ENCODE results near the gene CLDN20.
"Not testable (repeated sequence)": the region's sequence is repeated elsewhere in the genome, so short reads cannot be mapped to it uniquely, and the experiment has no call there.

CLDN20 gene

GRCh38 chr6:155271145-155271544 is 7.3 kb downstream of the CLDN20 start:
- no peak for DNase-seq

GRCh38 chr6:155272353-155273232 is 8.8 kb downstream of the CLDN20 start:
- no peak for DNase-seq

DNA sequence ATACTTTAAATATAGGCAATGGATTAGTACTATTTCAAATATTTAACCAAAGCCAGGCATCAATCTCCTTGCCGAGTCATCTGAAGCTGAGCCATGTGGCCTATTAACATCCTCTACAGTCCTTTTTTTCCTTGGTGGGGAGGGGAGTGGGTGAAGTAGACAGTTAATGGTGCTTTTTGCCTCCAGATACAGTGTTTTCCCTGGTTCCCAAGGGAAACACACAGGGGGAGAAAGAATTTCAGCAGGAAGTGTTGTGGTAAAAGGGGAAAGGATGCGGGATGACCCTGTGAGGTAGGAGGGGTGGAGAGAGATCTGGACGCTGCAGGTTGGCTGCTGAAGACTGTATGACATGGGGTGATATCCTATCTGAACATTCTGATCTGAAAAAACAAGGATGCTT is 9.6 kb downstream of the CLDN20 start:
- no peak for DNase-seq

DNA sequence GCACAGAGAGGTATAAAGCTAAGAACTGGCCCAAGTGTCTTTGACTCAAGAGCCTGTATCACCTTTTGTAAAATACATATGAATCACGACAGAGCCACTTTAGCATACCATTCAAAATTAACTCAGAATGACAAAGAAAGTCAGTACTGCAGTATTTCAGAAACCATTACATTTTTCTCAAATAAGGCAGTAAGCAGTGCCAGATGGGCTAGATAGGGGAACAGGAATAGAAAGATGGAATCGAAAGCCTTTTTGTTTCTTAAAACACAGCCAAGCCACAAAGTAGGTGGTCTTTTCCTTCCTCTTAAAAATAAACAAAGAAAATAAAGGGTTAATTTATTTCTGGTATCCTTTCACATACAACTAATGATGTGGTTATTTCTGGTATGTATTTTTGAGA is 10.3 kb downstream of the CLDN20 start:
- DNase-seq = no peak

DNA sequence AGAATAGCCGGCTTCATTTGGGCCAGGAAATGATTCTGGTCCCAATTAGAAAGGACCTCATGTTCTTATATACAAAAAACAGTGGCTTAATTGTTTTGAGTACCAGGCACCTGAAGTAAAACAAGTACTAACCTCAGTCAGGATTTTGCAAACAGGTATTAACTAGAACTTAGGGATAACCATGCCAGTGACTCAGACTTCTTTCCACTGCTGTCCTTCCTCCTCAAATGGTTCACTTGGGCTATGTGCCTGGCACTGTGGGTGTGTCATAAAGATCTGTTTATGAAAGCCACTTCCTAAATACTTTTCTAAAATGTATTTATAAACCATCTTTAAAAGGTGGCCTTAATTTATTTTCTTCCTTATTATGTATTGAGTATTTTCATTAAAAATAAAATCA is 10.7 kb downstream of the CLDN20 start:
- DNase-seq = no peak

GRCh38 chr6:155275808-155276480 is 12.1 kb downstream of the CLDN20 start:
- DNase-seq = no peak

GRCh38 chr6:155276638-155277037 is 12.8 kb downstream of the CLDN20 start:
- no peak for DNase-seq

GRCh38 chr6:155278319-155279049 is 14.7 kb downstream of the CLDN20 start:
- DNase-seq = no peak

- no peak for DNase-seq
Observed at GRCh38 chr6:155284775-155285174, 21.0 kb downstream of the CLDN20 start.

DNA sequence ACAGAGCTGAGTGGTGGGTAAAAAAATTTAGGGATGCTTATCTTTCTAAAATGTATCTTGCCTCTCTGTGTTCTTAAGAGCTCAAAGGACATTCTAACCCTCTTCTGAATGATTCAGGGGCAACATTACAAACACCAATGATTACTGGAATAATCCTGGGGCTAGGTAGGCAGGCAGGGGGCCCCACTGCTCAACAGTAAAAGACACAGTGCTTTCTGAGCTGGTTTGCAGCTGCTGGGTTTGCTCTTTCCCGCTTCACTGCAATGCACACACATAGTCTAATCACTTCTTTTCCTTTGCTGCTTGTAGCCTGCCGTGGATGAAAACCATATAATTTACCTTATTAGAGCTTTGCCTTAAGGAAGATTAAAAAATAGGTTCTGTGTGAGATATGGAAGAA is 23.9 kb downstream of the CLDN20 start:
- DNase-seq = no peak

GRCh38 chr6:155290491-155290890 is 26.7 kb downstream of the CLDN20 start:
- no peak for DNase-seq

DNA sequence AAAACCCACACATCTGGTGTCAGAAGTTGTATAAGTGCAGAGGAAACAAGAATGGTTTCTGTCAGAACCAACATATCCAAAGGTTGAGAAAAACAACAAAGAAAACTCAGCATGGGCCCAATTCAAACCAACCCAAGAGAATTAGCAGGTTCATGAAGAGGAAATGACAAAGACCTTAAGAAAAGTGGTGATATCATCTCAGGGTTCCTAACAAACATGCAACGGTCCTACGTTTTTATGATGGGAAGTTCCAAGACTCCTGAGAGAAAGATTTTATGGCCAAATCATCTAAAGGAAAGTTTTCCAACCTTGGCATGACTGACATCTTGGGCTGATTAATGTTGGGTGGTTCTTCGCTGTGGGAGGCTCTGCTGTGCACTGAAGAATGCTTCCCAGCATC is 27.5 kb downstream of the CLDN20 start:
- no peak for DNase-seq

GRCh38 chr6:155292711-155293110 is 28.9 kb downstream of the CLDN20 start:
- DNase-seq = no peak

GRCh38 chr6:155297669-155298068 is 33.9 kb downstream of the CLDN20 start:
- DNase-seq = no peak

GRCh38 chr6:155301867-155302266 is 38.1 kb downstream of the CLDN20 start:
- no peak for DNase-seq

DNA sequence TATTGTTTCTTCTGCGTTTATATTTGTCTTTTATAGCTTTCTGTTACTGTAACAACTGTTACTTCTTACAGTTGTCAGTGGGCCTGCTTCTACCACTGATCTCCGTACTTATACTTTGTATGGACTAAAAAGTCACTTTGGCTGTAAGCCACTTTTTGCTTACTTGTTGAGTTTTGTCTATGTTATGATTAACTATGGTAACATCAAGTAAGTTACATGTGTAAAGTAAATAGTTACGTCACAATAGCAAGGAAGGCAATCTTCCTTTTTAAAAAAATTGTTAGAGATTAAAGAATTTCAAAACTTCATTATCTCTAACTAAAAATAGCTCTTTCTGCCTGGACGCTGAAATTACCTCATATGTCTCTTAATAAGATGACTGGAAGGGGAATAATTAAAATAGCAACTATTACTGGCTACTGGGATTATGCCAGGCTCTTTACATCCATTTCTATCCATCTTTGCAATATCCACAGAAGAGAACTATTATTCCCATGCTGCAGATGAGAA is 39.6 kb downstream of the CLDN20 start:
- no peak for DNase-seq

GRCh38 chr6:155306958-155307357 is 43.1 kb downstream of the CLDN20 start:
- no peak for DNase-seq

- DNase-seq = no peak
Observed at GRCh38 chr6:155309150-155309549, 45.3 kb downstream of the CLDN20 start.

DNA sequence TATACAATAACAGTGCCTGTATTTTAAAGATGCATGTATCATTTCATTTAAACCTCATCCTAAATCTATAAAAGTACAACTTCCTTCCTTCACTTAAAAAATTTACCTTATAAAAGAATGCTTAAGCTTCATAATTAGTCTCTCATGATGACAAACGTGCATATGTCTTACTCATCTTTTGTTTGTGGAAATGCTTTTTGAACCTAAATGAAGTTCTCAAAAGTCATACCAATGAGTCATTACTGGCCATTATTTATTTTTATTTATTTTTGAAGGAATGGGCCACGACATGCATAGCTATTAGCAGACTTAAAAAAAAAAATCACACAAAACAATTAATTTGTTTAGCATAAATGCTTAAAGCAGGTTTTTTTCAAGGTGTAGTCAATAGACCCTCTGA is 46.8 kb downstream of the CLDN20 start:
- DNase-seq = no peak

DNA sequence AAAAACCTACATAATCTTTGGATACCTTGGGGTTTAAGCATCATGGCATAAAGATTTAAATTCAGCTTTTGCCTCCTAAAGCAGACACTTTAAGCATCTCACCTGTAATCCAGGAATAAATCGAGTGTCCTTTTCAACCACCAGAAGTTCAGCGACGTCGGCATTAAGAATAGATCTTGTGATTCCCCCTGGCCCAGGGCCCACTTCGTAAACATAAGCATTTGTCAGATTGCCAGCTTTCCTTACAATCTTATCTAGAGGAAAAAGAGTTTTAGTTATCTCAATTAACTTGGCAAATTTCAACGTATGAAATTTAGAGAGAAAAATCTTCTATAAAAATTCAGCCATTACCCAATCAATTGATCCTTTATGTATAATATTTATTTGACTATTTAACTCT is 47.3 kb downstream of the CLDN20 start:
- no peak for DNase-seq

DNA sequence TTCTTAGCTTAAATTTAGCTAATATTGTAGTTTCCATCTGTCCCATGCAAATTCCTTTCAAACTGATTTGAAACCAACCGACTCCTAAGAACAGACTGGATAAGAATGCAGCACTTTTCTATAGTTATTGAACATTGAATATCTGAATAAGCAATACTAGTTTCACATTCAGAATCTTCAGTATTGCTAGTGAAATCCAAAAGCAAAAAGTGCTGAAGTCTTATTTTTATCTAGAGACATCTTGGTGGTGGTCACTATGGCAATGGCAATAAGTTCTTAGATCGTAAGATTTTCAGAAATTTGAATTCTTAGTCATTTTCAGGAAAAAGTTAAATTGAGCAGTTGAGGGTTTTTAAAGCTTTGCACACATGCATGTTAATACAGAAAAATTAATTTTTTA is 47.8 kb downstream of the CLDN20 start:
- DNase-seq = no peak

DNA sequence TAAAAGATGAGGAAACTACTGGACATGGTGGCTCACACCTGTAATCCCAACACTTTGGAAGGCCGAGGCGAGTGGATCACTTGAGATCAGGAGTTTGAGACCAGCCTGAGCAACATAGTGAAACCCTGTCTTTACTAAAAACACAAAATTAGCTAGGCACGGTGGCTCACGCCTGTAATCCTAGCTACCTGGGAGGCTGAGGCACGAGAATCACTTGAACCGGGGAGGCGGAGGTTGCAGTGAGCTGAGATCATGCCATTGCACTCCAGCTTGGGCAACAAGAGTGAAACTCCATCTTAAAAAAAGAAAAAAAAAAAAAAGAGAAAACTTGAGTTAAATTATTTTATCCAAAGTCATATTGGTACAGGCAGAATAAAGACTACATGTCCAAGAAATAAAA is 49.1 kb downstream of the CLDN20 start:
- DNase-seq = not testable (repeated sequence)

- DNase-seq = peak; percentile 29
Observed at GRCh38 chr6:155313602-155314091, 49.8 kb downstream of the CLDN20 start.

Data from CD4-positive, alpha-beta T cell treated with Interleukin-10 for 1 hour (primary cell).